H9 (cell line): ENCODE measurements around the gene GPC1. TPM values are rescaled to one million over a fixed set of nuclear protein-coding genes. Genes with fewer than 3 reads are reported as not detected.

Experiments used
- DNase-seq: peaks from one replicate; pipeline ENCODE4 v3.0.0-alpha.2; 2017
- H2AFZ ChIP-seq: one replicate; pipeline ENCODE4 v1.6.1; 2013; ENCODE audit warnings: mild to moderate bottlenecking, low read length, control low read depth, moderate library complexity
- H2AK5ac ChIP-seq: 2 replicates; pipeline ENCODE4 v1.6.1; 2013; ENCODE audit warnings: low read length, control low read depth, mixed read lengths; ENCODE audit not compliant: insufficient read length
- H2BK120ac ChIP-seq: one replicate; pipeline ENCODE4 v1.6.1; 2013; ENCODE audit warnings: low read depth, mild to moderate bottlenecking, low read length, control low read depth, inconsistent platforms; ENCODE audit not compliant: poor library complexity, severe bottlenecking
- H2BK12ac ChIP-seq: 2 replicates; pipeline ENCODE4 v1.6.1; 2013; ENCODE audit warnings: low read length, control low read depth, mixed read lengths, low read depth; ENCODE audit not compliant: insufficient read length
- H2BK15ac ChIP-seq: 2 replicates; pipeline ENCODE4 v1.6.1; 2013; ENCODE audit warnings: low read depth, low read length, control low read depth
- H2BK20ac ChIP-seq: one replicate; pipeline ENCODE4 v1.6.1; 2013; ENCODE audit warnings: low read depth, mild to moderate bottlenecking, low read length, control low read depth, inconsistent platforms; ENCODE audit not compliant: poor library complexity, severe bottlenecking
- H2BK5ac ChIP-seq: 2 replicates; pipeline ENCODE4 v1.6.1; 2013; ENCODE audit warnings: low read length, control low read depth, mixed read lengths; ENCODE audit not compliant: insufficient read length
- H3K14ac ChIP-seq: 2 replicates; pipeline ENCODE4 v1.6.1; 2013; ENCODE audit warnings: low read length, control low read depth; ENCODE audit not compliant: insufficient read depth
- H3K18ac ChIP-seq: 2 replicates; pipeline ENCODE4 v1.6.1; 2013; ENCODE audit warnings: low read depth, mild to moderate bottlenecking, mixed read lengths, low read length, control low read depth; ENCODE audit not compliant: insufficient read length
- H3K23ac ChIP-seq: 2 replicates; pipeline ENCODE4 v1.6.1; 2013; ENCODE audit warnings: low read length, control low read depth, mixed read lengths, low read depth; ENCODE audit not compliant: insufficient read length
- H3K23me2 ChIP-seq: 2 replicates; pipeline ENCODE4 v1.6.1; 2013; ENCODE audit warnings: low read depth, mild to moderate bottlenecking, mixed read lengths, low read length, control low read depth; ENCODE audit not compliant: insufficient read length, poor library complexity, severe bottlenecking
- H3K27ac ChIP-seq: 2 replicates; pipeline ENCODE4 v1.5.1; 2013; ENCODE audit warnings: low read length, control low read depth, mixed read lengths, low read depth; ENCODE audit not compliant: insufficient read length
- H3K27me3 ChIP-seq: 2 replicates; pipeline ENCODE4 v1.6.1; 2013; ENCODE audit warnings: low read length, control low read depth, inconsistent platforms; ENCODE audit not compliant: insufficient read depth
- H3K4ac ChIP-seq: 2 replicates; pipeline ENCODE4 v1.6.1; 2013; ENCODE audit warnings: low read depth, mild to moderate bottlenecking, control low read depth, inconsistent platforms, low read length, moderate library complexity
- H3K4me1 ChIP-seq: 2 replicates; pipeline ENCODE4 v1.6.1; 2013; ENCODE audit warnings: low read length, control low read depth, inconsistent platforms; ENCODE audit not compliant: insufficient read depth
- H3K4me2 ChIP-seq: 2 replicates; pipeline ENCODE4 v1.6.1; 2013; ENCODE audit warnings: low read length, control low read depth, mixed read lengths; ENCODE audit not compliant: insufficient read length, insufficient read depth
- H3K56ac ChIP-seq: 2 replicates; pipeline ENCODE4 v1.6.1; 2013; ENCODE audit warnings: low read depth, mild to moderate bottlenecking, mixed read lengths, low read length, control low read depth; ENCODE audit not compliant: insufficient read length
- H3K79me1 ChIP-seq: 2 replicates; pipeline ENCODE4 v1.6.1; 2013; ENCODE audit warnings: low read depth, mild to moderate bottlenecking, moderate library complexity, low read length, control low read depth, inconsistent platforms; ENCODE audit not compliant: insufficient read depth, poor library complexity, severe bottlenecking
- H3K79me2 ChIP-seq: 2 replicates; pipeline ENCODE4 v1.6.1; 2013; ENCODE audit warnings: low read length, control low read depth, inconsistent platforms; ENCODE audit not compliant: insufficient read depth
- H3K9ac ChIP-seq: 2 replicates; pipeline ENCODE4 v1.6.1; 2013; ENCODE audit warnings: low read length, control low read depth, mixed read lengths; ENCODE audit not compliant: insufficient read length; ENCODE audit errors: extremely low read depth
- H3K9me3 ChIP-seq: one replicate; pipeline ENCODE4 v1.6.1; 2013; ENCODE audit warnings: low read depth, low read length, inconsistent platforms; ENCODE audit not compliant: control insufficient read depth
- H3T11ph ChIP-seq: one replicate; pipeline ENCODE4 v1.6.1; 2013; ENCODE audit warnings: mild to moderate bottlenecking, low read length, control low read depth, inconsistent platforms
- H4K20me1 ChIP-seq: one replicate; pipeline ENCODE4 v1.6.1; 2013; ENCODE audit not compliant: control insufficient read depth, insufficient read length, insufficient read depth
- H4K5ac ChIP-seq: 2 replicates; pipeline ENCODE4 v1.6.1; 2013; ENCODE audit warnings: low read depth, mild to moderate bottlenecking, mixed read lengths, low read length, control low read depth; ENCODE audit not compliant: insufficient read length
- H4K8ac ChIP-seq: replicated peaks from 2 replicates; pipeline ENCODE4 v1.6.1; 2013; ENCODE audit warnings: low read length, control low read depth, mixed read lengths, low read depth; ENCODE audit not compliant: insufficient read length
- H4K91ac ChIP-seq: 2 replicates; pipeline ENCODE4 v1.6.1; 2013; ENCODE audit warnings: low read depth, mild to moderate bottlenecking, moderate library complexity, mixed read lengths, low read length, control low read depth; ENCODE audit not compliant: insufficient read length
- H3K27ac Mint-ChIP-seq, 3 experiments: 2 replicates in 2 of 3; 3 replicates in 1 of 3; pipeline ENCODE4 v1.8.0; 2020 to 2021; ENCODE audit warnings: mixed read lengths in 3 of 3, mild to moderate bottlenecking in 1 of 3, moderate library complexity in 1 of 3
- H3K27me3 Mint-ChIP-seq: 2 replicates; pipeline ENCODE4 v1.8.0; 2021; ENCODE audit warnings: low read depth, mild to moderate bottlenecking, moderate library complexity, mixed read lengths
- H3K36me3 Mint-ChIP-seq, 3 experiments: 2 replicates in 2 of 3; 3 replicates in 1 of 3; pipeline ENCODE4 v1.8.0; 2020 to 2021; ENCODE audit warnings: low read depth in 3 of 3, mixed read lengths in 3 of 3; ENCODE audit not compliant: insufficient read depth in 1 of 3
- H3K4me1 Mint-ChIP-seq, 2 experiments: 2 replicates each; pipeline ENCODE4 v1.8.0; 2020; ENCODE audit warnings: mixed read lengths in 2 of 2
- H3K4me3 Mint-ChIP-seq, 2 experiments: 2 replicates in 1 of 2; 3 replicates in 1 of 2; pipeline ENCODE4 v1.8.0; 2020 to 2021; ENCODE audit warnings: mild to moderate bottlenecking in 2 of 2, mixed read lengths in 2 of 2, moderate library complexity in 1 of 2
- H3K9me3 Mint-ChIP-seq, 2 experiments: 2 replicates in 1 of 2; 3 replicates in 1 of 2; pipeline ENCODE4 v1.8.0; 2020; ENCODE audit warnings: mild to moderate bottlenecking in 2 of 2, mixed read lengths in 2 of 2, moderate library complexity in 1 of 2
- CTCF ChIP-seq: fragments of 200-600 bp; sonication (generic); conservative IDR thresholded peaks from 3 replicates; pipeline ENCODE4 v1.8.0; 2021; ENCODE audit warnings: antibody characterized with exemption, mild to moderate bottlenecking
- WGBS: extraction: QIAGEN DNeasy Blood & Tissue Kit; methylation state at CpG from one replicate; pipeline ENCODE4 v1.1.7; 2013; ENCODE audit warnings: missing lambda C conversion rate, low lambda C conversion rate, mixed read lengths; ENCODE audit not compliant: insufficient read length; ENCODE audit errors: extremely low coverage; 5-methylcytosine and 5-hydroxymethylcytosine counted together
- total RNA-seq: library from RNA; stranded (reverse); gene quantifications from 2 replicates; pipeline ENCODE4 v1.2.1, GENCODE V29; 2021

GPC1 gene
- total RNA-seq, 1 experiment from 2014 or later = 39.4 TPM

DNA sequence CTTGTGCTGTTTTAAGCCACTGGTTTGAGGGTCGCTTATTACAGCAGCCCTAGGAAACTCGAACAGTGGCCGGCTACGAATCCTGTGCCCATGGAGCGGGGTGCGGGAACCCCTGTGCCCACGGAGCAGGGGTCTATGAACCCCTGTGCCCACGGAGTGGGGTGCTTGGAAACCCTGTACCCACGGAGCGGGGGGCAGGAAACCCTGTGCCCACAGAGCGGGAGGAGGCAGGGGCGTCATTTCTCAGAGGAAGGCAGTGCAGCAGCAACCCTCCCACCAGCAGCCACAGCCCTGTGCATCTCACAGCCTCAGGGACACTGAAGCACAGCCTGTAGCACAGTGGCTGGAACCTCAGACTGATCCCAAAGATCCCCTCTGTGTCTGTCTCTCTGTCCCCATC is 34.2 kb upstream of the GPC1 start:
- Mint-ChIP-seq H3K4me3 (no peak overlapping the region), H3K4me1 (peaks cover 7% of the 10 kb centered on the region in 2 experiments), H3K27me3 (peaks cover 2% of the 10 kb centered on the region), H3K36me3 (no peaks in the 10 kb centered on the region), H3K27ac (no peak overlapping the region; a peak in 1 of 7 replicates), H3K9me3 (no peaks in the 10 kb centered on the region)
- Histone ChIP-seq H2BK15ac (no peak overlapping the region), H3K4me1 (no peaks in the 10 kb centered on the region), H3K79me2 (no peaks in the 10 kb centered on the region), H4K91ac (no peak overlapping the region), H3K4ac (no peak overlapping the region), H3K56ac (no peak overlapping the region), H4K20me1 (no peaks in the 10 kb centered on the region), H2AFZ (no peak overlapping the region), H3K14ac (no peak overlapping the region), H2AK5ac (no peak overlapping the region), H3K27me3 (no peaks in the 10 kb centered on the region), H3K23me2 (no peaks in the 10 kb centered on the region), H3K4me2 (no peak overlapping the region), H2BK12ac (no peak overlapping the region), H3K79me1 (no peaks in the 10 kb centered on the region), H4K5ac (no peak overlapping the region), H2BK5ac (no peak overlapping the region), H2BK20ac (no peak overlapping the region), H3K23ac (no peak overlapping the region), H4K8ac (no peak overlapping the region), H3K27ac (no peak overlapping the region), H3K9me3 (no peaks in the 10 kb centered on the region), H3K9ac (no peak overlapping the region), H3T11ph (no peak overlapping the region), H2BK120ac (no peak overlapping the region), H3K18ac (no peak overlapping the region)
- no CpG with 5 or more reads among the region's 12 CpGs for WGBS
- peak; percentile 18 for DNase-seq
- no peak for TF ChIP-seq CTCF
